Fibroblast of gingiva (primary cell): ENCODE measurements around the gene NLRP6.

ENCODE experiments used
- DNase-seq: peaks from one replicate; pipeline ENCODE4 v3.0.0-alpha.2; 2011; ENCODE audit warnings: low read depth

The NLRP6 gene

DNA sequence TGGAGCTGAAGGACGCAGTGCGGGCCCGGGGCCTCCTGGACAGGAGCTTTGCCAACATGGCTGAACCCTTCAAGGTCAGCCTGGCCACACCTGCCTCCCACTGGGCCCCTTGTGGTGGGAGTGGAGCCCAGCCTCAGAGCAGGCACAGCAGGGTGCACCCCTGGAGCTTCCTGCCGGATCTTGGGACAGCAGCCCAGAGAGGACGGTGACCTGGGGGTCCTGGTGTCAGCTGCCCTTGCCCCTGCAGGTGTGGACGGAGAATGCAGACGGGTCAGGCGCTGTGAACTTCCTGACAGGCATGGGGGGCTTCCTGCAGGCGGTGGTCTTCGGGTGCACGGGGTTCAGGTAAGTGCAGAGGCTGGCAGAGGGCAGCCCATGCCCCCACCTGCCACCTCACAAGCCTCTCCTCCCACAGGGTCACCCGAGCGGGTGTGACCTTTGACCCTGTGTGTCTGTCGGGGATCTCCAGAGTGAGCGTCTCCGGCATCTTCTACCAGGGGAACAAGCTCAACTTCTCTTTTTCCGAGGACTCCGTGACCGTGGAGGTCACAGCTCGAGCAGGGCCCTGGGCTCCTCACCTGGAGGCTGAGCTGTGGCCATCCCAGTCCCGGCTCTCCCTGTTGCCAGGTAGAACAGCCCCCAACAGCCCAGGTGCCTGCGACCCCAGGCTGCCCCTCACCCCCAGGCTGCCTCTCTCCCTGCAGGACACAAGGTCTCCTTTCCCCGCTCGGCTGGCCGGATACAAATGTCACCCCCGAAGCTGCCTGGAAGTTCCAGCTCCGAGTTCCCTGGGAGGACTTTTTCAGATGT is 15.8 kb downstream of the NLRP6 start:
- no peak for DNase-seq

DNA sequence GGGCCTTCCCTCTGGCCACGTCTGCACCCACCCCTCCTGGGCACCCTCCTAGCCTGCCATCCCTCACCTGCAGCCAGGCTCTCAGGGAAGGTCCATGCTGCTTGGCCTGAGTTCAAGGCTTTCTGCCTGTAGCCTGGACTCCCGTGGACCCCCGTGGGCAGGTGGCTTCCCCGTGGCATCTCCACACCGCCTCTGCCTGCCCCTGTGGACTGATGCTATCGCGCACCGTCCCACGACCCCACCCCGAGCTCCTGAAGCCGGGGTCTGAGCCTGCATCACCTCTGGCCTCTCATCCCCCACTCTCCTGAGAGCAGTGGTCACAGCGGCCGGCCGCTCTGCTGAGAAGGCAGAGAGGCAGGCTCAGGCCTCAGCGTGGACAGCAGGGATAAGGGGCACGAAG is 16.6 kb downstream of the NLRP6 start:
- no peak for DNase-seq

DNA sequence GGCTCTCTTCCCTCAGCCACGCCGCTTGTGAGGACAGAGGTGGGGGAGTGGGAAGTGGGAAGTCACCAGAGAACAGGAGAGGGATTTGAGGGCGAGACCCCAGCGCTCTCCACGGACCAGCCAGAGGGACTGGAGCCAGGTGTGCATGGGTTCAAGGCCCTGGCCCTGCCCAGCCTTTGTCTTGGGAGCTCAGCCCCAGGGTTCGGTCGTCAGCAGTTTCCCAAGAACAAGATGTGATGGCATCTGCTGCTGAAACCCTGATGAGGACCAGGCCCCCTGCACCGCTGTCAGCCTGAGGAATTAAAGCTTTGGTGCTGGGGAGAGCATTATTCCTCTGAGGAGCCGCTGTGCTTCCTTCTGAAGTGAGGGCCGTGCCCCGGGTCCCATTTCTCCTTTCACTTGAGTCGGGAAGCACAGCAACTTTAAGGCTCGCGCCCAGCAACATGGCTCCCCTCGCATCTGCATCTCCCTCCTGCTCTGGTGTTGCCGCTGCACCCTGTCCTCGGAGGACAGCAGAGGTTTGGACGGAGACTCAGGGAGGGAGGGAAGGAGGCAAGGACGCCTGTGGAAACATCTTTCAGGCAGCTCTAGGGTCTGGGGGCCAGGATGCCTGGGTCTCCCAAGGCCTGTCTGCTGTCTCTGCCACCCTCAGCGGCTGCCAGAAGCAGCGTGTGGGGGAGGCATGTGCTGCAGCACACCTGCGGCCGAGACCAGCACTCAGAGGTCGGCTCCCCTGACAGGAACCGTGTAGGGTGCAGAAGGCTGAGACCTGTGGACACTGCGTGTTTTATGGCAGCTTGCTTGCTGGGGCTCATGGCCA is 17.4 kb downstream of the NLRP6 start:
- no peak for DNase-seq

DNA sequence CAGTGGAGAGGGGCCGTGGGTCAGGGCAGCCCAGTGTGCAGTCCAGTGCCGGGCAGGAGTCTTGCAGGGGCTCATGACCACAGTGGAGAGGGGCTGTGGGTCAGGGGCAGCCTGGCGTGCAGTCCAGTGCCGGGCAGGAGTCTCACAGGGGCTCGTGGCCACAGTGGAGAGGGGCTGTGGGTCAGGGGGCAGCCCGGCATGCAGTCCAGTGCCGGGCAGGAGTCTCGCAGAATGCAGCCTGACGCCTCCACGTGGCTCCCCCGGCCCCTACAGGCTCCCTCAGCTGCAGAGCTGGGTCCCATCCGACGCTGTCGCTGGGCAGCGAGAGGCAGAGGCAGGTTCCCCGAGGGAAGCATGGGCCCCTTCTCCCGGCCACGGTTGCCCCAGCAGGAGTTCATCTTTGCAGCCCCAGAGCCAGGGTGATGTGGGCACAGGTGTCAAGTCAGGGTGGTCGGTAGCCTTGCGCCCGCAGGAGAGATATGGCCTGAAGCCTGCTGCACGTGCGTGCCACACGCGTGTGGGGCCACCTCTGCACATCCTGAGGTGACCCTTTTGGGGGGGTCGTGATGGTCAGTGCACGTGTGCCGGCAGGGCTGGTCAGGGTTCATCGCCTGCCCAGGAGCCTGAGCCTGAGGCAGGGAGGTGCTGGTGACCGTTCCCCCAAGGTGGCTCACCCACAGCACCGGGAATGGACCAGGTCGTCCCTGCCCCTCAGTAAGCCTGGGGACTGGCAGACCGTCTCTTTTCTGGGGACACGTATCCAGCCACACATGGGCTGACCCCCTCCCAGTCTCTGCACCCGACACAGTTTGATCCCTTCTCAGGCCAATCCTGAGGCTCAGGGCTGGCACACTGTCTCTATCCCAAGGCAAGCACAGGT is 18.2 kb downstream of the NLRP6 start:
- DNase-seq = no peak

DNA sequence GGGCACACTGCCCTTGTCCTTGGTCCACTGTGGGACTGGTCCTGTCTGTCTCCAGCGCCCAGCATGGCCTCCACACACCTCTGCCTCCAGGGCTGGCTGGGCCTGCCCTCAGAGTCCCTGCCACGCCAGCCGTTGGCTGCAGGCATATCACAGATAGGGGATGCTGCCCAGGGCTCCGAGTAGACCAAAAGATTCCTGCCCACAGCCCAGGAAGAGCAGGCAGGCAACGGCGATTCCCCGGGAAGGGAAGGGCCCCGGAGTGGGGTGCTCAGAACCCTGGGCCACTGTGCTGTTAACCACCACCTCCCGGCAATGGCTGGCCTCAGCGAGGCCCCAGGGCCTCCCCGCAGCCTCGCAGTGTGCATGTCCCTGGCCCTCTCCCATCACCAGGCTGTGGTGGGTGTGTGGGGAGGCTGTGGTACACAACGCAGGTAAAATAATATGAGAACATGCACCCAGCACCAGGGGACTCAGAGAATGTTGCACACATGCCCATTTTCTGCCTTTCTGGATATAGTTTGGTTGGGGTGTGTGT is 18.9 kb downstream of the NLRP6 start:
- no peak for DNase-seq

DNA sequence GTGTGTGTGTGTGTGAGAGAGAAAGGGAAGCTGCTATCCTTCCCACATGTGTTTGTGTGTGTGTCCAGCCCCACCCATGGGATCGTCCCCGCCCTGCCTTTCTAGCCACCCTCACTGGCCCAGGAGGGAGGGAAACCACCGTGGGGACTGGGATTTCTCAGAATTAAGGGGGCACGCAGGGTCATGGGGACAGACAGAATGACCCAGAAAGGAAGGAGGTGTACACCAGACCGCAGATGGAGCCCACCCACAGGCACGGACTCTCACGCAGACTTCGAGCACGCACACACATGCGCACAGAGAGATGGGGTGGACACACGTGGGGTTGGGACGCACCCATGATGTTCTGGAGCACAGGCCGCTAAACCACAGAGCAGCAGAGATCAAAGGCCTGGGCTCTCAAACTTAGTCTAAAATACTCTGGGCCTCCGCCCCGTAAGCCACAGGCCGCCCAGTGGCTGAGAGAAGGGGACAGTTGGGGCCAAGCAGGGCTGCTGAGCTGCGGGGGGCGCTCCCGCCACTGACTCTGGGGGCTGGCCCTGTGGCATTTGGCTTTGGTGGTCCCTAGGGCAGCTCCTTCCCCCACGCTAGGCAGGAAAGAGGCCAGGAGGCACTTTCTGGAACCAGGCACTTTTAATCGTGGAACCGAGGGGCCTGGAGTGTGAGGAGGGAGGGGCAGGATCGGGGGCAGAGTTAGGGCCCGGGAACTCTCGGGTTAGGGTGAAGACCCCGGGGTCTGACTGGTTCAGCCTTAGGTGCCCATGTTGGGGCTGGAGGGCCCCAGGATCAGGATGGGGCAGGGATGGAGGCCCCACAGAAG is 19.6 kb downstream of the NLRP6 start:
- DNase-seq = peak; percentile 52

DNA sequence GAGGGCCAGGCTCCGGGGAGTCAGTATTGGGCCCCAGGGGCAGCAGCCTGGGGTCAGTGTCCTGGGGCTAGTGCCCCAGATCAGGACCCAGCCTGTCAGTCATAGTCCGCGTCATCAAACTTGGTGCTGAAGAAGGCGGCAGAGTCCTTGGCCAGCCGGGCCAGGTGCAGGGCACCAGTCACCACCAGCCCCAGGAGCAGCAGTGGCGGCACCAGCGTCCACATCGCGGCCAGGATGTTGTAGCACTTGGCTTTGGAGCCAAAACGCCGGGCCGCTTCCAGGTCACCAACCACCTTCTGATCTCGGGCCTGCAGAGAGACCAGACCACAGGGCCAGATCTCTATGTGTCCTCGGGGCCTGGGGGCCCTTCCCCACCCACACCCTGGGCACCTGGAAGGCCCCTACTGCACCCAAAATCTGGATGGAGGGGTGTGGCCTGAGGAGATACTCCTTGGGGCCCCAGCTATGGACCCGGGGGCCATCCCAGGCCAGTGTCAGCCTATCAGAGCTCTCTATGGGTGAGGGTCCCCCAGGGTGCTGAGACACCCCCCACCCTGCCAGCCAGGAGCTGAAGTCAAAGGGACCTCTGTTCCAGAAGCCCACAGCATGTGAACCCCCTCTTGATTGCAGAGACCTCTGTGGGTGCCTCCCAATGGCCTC is 20.3 kb downstream of the NLRP6 start:
- no peak for DNase-seq

DNA sequence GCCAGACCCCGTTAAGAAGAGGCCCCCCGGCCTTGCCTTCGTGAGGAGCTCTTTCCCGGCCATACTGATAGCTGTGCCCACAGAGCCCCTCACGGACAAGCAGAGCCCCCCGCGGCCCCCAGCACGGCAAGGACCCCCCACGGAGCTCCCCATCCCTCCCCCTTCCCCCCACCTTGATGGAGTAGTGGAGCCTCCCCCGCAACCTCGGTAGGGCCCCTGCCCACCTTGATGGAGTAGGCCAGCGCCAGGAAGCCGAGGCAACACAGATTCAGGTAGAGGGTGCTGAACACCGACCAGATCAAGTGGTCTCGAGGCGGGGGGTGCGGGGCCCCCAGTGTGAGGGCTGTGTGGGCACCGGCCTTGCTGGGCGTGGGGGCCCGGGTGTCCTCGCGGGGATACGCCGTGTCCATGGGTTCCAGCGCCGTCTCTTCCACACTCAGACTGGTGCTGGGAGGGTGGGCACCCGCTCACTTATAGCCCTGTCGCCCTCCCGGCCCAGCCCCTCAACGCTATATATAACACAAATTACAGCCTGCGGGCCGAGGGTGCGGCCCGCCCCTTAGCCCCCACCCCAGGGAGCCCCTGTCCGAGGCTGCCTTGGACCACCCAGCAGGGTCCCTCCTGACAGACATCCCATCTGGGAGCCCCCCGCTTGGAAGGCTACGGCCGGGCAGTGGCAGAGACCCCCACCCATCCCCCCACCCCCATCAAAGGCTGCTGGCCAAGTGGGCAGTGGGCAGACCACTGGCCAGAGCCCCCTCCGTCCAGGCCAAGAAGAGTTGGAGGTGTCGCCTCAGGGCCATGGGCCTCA is 21.1 kb downstream of the NLRP6 start, which contains the start of gene IFITM5:
Gene IFITM5 (minus strand): TSS at position 446 of the 811 bp plus-strand sequence. CDS start 36 bp downstream, at position 410.
- DNase-seq = no peak

DNA sequence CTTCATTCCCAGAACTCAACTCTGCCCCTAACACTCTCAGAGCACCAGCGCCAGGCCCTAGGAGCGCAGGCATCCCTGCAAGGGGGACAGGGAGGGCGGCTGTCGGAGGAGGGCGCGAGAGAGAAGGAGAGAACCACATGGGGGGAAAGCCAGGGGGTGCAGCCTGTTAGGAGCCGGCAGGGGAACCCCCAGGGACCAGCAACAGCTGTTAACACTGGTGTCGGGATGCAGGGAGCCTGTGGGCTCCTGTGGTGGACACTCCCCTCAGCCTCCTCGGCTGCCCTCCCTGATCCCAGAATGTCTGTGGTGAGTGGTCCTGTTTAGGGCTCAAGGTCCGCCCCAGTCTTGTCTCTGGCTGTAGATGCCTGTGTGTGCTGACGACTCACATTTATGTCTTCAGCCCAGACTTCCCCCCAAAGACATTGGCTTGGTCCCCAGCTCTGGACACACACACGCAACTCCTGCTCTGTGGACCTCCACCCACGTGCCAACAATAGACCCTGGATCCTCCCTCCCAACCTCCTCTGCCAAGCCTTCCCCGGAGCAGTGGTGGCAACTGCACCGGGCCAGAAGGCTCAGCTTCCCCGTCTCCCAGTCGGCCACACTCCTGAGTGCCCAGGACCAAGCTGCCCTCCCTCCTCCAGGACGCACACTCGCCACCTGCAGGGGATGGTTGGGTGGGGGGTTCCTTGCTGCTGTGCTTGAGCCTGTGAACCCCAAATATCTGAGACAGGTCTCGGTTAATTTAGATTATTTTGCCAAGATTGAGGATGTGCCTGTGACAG is 21.9 kb downstream of the NLRP6 start:
- peak; percentile 22 for DNase-seq

DNA sequence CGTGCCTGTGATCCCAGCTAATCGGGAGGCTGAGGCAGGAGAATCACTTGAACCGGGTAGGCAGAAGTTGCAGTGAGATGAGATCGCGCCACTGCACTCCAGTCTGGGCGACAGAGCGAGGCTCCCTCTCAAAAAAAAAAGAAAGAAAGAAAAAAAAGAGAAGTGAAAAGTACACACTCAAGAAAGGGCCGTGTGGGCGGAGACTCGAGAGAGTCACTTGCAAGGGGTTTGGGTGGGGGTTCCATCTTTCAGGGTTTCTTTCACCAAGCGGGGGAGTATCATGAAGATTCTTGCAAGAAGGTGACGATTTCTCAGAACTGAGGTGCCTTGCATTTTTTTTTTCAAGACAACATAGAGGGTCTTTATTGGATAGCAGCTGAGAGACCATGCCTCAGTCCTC is 25.2 kb downstream of the NLRP6 start:
- DNase-seq = no peak

DNA sequence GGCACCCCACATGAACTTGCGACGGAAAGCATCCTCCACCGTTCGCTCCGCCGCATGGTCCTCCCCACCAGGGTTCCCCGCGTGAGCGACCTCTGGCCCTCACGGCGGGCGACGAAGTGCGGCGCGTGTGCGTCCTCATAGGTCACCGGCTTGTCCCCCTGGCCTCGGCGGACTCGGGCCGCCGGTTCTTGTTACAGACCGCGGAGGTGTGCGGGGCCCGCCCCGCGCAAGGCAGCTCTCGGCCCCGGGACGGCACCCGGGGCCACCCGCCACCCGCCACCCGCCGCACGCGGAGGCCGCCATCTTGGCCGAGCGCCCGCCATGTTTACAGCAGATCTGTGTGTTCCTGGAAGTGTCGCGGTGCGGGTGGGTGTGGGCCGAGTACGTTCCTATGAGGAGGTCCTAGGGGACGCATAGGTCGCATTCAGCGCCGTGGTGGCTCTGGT is 25.9 kb downstream of the NLRP6 start:
- DNase-seq = no peak

DNA sequence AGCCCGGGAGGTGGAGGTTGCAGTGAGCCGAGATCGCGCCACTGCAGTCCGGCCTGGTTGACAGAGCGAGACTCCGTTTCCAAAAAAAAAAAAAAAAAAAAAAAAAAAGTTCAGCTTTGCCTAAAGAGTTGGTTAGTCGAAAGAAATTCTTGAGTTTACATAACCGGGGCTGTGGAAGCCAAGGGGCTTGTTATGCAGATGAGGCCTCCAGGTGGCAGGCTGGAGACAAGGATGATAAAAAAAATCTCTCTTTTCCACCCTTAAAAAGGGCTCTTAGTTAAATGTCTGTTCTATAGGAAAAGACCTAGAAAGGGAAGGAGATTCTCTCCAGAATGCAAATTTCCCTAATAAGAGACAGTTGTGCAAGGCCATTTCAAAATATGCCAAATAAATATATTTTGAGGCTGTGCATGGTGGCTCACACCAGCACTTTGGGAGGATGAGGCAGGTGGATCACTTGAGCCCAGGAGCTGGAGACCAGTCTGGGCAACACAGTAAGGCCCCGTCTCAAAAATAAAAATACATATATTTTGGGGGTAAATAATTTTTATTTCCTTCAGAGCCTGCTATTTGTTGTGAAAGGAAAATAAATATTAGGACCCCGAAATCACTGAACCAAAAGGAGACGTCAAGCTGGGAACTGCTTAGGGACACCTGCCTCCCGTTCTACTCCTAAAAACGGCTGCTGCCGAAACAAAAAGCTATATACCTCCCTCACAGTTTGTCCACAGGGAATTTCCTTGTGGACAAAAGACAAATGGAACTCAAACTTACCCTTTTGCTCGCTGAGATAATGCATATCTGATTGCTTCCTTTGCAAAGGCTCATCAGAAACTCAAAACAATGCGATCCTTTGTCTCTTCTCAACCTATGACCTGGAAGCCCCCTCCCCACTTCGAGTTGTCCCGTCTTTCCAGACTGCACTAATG is 27.0 kb downstream of the NLRP6 start:
- peak; percentile 78 for DNase-seq

DNA sequence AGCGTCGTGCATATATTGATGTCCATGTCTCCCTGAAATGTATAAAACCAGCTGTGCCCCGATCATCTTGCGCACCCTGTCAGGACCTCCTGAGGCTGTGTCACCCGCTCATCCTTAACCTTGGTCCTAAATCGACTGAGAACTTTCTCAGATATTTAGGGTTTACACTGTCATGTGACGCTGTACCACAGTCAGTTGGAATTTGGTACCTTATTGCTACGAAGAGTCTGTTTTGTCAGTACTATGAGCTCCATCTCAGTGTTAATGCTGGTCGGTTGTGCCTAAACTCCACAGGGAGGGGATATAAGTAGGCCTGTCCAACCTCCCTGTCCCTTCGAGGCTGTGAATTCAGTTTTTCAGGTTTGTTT is 27.6 kb downstream of the NLRP6 start:
- no peak for DNase-seq

DNA sequence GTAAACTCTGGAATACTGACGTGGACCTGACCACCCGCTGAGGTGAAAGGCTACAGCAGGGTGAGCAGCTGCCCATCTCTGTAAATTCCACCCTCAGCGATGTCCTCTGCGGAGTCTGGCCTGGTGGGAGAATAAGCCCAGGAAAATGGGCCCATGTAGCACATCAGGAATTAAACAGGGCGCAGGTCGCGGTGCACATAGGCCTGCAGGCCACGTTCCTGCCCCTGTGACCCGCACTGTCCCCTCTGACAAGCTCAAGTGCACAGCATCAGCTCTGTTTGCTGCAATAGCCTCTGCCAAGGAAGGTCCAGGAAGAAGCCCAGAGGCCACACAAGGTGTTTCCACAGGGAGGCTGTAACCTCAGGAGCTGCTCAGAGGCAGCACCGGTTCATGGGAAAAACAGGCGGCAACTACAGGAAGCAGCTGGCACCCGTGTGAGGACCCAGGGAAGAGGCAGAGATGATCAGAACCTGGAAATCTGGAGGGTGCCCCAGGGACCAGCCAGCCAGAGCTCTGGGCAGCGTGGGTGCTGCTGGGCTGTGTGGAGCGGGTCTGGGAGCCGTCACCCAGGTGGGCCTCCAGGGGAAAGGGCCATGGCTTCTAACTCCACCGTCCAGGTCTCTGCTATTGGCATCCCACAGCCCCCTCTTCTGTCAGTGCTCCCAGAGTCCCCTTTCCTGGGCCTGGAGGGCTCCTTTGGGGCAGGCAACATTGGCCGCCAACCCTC is 28.6 kb downstream of the NLRP6 start:
- no peak for DNase-seq

DNA sequence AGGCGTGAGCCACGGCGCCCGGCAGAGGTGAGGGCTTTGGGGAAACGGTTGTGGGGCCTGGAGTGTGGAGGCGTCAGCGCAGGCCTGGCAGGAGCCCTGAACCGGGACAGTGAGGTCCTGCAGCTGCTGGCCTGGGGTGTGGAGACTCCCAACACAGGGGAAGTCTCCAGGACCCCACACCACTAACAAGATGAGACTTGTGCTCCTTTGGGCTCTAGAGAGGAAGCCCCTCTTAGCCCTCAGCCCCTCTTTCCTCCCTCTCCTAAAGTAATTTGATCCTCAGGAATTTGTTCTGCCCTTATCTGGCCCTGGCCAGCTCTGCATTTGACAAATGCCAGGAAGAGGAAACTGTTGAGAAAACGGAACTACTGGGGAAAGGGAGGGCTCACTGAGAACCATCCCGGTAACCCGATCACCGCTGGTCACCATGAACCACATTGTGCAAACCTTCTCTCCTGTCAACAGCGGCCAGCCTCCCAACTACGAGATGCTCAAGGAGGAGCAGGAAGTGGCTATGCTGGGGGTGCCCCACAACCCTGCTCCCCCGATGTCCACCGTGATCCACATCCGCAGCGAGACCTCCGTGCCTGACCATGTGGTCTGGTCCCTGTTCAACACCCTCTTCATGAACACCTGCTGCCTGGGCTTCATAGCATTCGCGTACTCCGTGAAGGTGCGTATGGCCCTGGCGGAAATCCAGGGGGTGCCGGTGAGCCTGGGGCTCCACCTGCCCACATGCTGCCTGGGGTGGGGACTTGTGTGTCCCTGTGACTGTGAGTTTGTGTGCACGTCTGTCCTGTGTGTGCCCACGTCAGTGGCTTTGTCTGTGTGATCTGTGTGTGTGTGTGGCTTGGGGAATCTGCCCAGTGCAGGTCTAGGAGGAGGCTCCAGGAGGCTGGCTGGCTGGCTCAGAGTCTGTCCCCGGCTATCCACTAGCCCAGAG is 29.8 kb downstream of the NLRP6 start, which contains the start of gene IFITM2:
Gene IFITM2 (plus strand): TSS at position 51 of the 943 bp plus-strand sequence. CDS start 377 bp downstream, at position 428.
- DNase-seq = peak; percentile 96
